ENCODE measurements around the gene CAMTA1. TPM values are rescaled to one million over a fixed set of nuclear protein-coding genes. Genes with fewer than 3 reads are reported as not detected.

Gene CAMTA1
- polyA plus RNA-seq, 1 donor (not counting 4 experiments of a cell fraction or from before 2014, with no cell fraction given): 51.4 TPM

DNA sequence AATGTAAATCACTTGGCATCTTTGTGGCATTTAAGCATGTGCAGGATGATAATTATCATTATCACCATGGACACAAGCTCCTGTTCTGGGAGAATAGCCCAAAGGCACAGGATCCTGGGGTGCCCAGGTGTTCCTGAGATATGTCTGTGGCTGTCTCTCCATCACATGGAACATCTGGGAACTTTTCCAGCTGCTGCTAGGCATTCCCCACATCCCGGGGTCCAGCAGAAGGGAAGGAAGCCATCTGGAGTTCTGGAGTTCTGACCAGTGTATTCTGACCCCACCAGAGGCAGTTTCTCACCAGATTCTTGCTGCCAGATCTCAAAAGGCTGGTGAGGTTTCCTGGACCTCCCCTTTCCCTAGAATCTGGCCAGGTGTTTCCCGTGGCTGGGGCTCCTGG lies 726.1 kb downstream of the CAMTA1 start:
- H3K4me2 ChIP-seq (ENCODE audit: control insufficient read depth, extremely low read depth, insufficient read depth, low read depth, low read length): no peak overlapping the region
- no peak for TF ChIP-seq EZH2 (IDR thresholded peaks at IDR 0.05; ENCODE audit: low read length)
- no peak for TF ChIP-seq CTCF (optimal IDR thresholded peaks at IDR 0.05 in 1 of 3, IDR thresholded peaks at IDR 0.05 in 1 of 3, conservative IDR thresholded peaks at IDR 0.05 in 1 of 3; ENCODE audit: extremely low read depth in 1 of 3, insufficient read depth in 2 of 3, low read length in 3 of 3)
- dilution Hi-C loops (cut with MboI; ENCODE audit: extremely low pct_ligation_motif_present, low sequenced_read_pairs): no loop called here
- no peak overlapping the region for H3K9ac ChIP-seq (ENCODE audit: control insufficient read depth, extremely low read depth, insufficient read depth, low read length)
- no peaks in the 10 kb centered on the region for H3K4me1 ChIP-seq (ENCODE audit: control insufficient read depth, extremely low read depth, insufficient read depth, low read length)
- FAIRE-seq (no peak), DNase-seq (ENCODE audit: low read depth, low spot score) (no peak)
- H3K36me3 ChIP-seq (ENCODE audit: control insufficient read depth in 2 of 2, extremely low read depth in 1 of 2, insufficient read depth in 2 of 2, low read length in 2 of 2): no peaks in the 10 kb centered on the region
- H3K9me1 ChIP-seq (ENCODE audit: control insufficient read depth, extremely low read depth, insufficient read depth, low read length): no peaks in the 10 kb centered on the region
- no peaks in the 10 kb centered on the region for H4K20me1 ChIP-seq (ENCODE audit: control insufficient read depth, extremely low read depth, insufficient read depth, low read length)
- no peak overlapping the region for H3K4me3 ChIP-seq (ENCODE audit: control insufficient read depth in 2 of 3, extremely low read depth in 1 of 3, insufficient read depth in 2 of 3, low read depth in 1 of 3, low read length in 3 of 3)
- H3K27ac ChIP-seq (ENCODE audit: control insufficient read depth, insufficient read depth, low read length): no peak overlapping the region
- H2AFZ ChIP-seq (ENCODE audit: control insufficient read depth, low read length): no peak overlapping the region
- H3K79me2 ChIP-seq (ENCODE audit: control insufficient read depth, insufficient read depth, low read length): no peaks in the 10 kb centered on the region
- H3K9me3 ChIP-seq (ENCODE audit: control insufficient read depth, low read depth, low read length): no peaks in the 10 kb centered on the region
- H3K27me3 ChIP-seq (ENCODE audit: control insufficient read depth, extremely low read depth, insufficient read depth, low read length): peaks cover 12% of the 10 kb centered on the region

DNA sequence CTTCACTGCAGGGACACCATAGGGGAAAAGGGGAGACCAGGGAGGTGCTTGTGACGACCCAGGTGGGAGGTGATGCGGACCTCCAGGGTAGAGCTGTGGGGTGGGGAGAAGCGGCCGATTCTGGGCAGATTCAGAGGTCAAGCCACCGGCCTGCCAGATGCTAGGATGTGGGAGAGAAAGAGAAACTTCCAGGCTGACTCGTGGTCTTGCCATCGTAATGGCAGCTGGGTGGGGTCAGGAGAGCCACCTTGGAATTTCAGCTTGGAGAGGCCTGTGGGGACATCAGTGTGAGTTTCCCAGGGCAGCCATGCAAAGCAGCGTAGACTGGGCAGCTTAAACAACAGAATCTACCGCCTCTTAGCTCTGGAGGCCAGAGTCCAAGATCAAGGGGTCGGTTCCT lies 727.8 kb downstream of the CAMTA1 start:
- H3K36me3 ChIP-seq (ENCODE audit: control insufficient read depth in 2 of 2, extremely low read depth in 1 of 2, insufficient read depth in 2 of 2, low read length in 2 of 2): no peaks in the 10 kb centered on the region
- no peaks in the 10 kb centered on the region for H4K20me1 ChIP-seq (ENCODE audit: control insufficient read depth, extremely low read depth, insufficient read depth, low read length)
- H3K4me1 ChIP-seq (ENCODE audit: control insufficient read depth, extremely low read depth, insufficient read depth, low read length): no peaks in the 10 kb centered on the region
- no peak overlapping the region for H3K27ac ChIP-seq (ENCODE audit: control insufficient read depth, insufficient read depth, low read length)
- H3K79me2 ChIP-seq (ENCODE audit: control insufficient read depth, insufficient read depth, low read length): no peaks in the 10 kb centered on the region
- H3K9me3 ChIP-seq (ENCODE audit: control insufficient read depth, low read depth, low read length): no peaks in the 10 kb centered on the region
- H3K4me2 ChIP-seq (ENCODE audit: control insufficient read depth, extremely low read depth, insufficient read depth, low read depth, low read length): no peak overlapping the region
- no peak overlapping the region for H2AFZ ChIP-seq (ENCODE audit: control insufficient read depth, low read length)
- no peak overlapping the region for H3K4me3 ChIP-seq (ENCODE audit: control insufficient read depth in 2 of 3, extremely low read depth in 1 of 3, insufficient read depth in 2 of 3, low read depth in 1 of 3, low read length in 3 of 3)
- DNase-seq (ENCODE audit: low read depth, low spot score) (no peak), FAIRE-seq (no peak)
- H3K9ac ChIP-seq (ENCODE audit: control insufficient read depth, extremely low read depth, insufficient read depth, low read length): no peak overlapping the region
- TF ChIP-seq EZH2 (IDR thresholded peaks at IDR 0.05; ENCODE audit: low read length) (no peak), CTCF (optimal IDR thresholded peaks at IDR 0.05 in 1 of 3, IDR thresholded peaks at IDR 0.05 in 1 of 3, conservative IDR thresholded peaks at IDR 0.05 in 1 of 3; ENCODE audit: extremely low read depth in 1 of 3, insufficient read depth in 2 of 3, low read length in 3 of 3) (no peak)
- H3K27me3 ChIP-seq (ENCODE audit: control insufficient read depth, extremely low read depth, insufficient read depth, low read length): peaks cover 19% of the 10 kb centered on the region
- H3K9me1 ChIP-seq (ENCODE audit: control insufficient read depth, extremely low read depth, insufficient read depth, low read length): no peaks in the 10 kb centered on the region
- dilution Hi-C loops (cut with MboI; ENCODE audit: extremely low pct_ligation_motif_present, low sequenced_read_pairs): no loop called here

All from keratinocyte (primary cell).